Right cardiac atrium (tissue), 5 donors: ENCODE data around the gene CFAP54. TPM values are rescaled to one million over a fixed set of nuclear protein-coding genes. Genes with fewer than 3 reads are reported as not detected.
A peak's percentile ranks its signal among the peaks of the same experiment; 100 is the strongest.
"Not testable (repeated sequence)": the region's sequence is repeated elsewhere in the genome, so short reads cannot be mapped to it uniquely, and the experiment has no call there.

Experiments
- ATAC-seq, 2 donors: fragments of 200-7000 bp; cut with Tn5 transposase; one replicate each; pipeline versions ENCODE4 v1.8.0 to v1.9.1; 2020; ENCODE audit warnings: moderate library complexity in 2 of 2, mild to moderate bottlenecking in 1 of 2
- DNase-seq, 3 donors: peaks; one replicate each; pipeline ENCODE4 v3.0.0-alpha.2; 2020
- H3K27ac ChIP-seq: one replicate; pipeline ENCODE4 v1.5.1; 2013; ENCODE audit warnings: mild to moderate bottlenecking, low read length, control low read depth, moderate library complexity
- H3K27me3 ChIP-seq: one replicate; pipeline ENCODE4 v1.6.1; 2013; ENCODE audit not compliant: control insufficient read depth, insufficient read depth
- H3K4me1 ChIP-seq: one replicate; pipeline ENCODE4 v1.6.1; 2013; ENCODE audit warnings: low read length; ENCODE audit not compliant: control insufficient read depth, insufficient read depth
- H3K4me3 ChIP-seq: one replicate; pipeline ENCODE4 v1.5.1; 2013; ENCODE audit warnings: low read length, control low read depth
- H3K9me3 ChIP-seq: one replicate; pipeline ENCODE4 v1.6.1; 2013; ENCODE audit warnings: low read length; ENCODE audit not compliant: control insufficient read depth
- WGBS: extraction: QIAGEN DNeasy Blood & Tissue Kit; methylation state at CpG from one replicate; pipeline ENCODE4 v1.1.7; 2013; 5-methylcytosine and 5-hydroxymethylcytosine counted together
- intact Hi-C, 4 donors: fragments of 100-400 bp; cut with DNase I; formaldehyde crosslinking; loops; one replicate each; pipeline versions ENCODE4 v1.11.0 to v1.14.0; 2022 to 2023
- polyA plus RNA-seq: library from polyadenylated mRNA; stranded (reverse); fragments of 200-250 nt; gene quantifications from one replicate; pipeline ENCODE4 v1.2.3, GENCODE V29; 2013
- total RNA-seq, 4 donors: library from RNA; stranded (reverse); fragmentation: NEBNext Ultra II Directional; extraction: Animal tissue kit (Norgen Biotek cat#: 25700); gene quantifications; one replicate each; pipeline ENCODE4 v1.2.1, GENCODE V29; 2021
- donor health status: healthy with polysubstance abuse.
- donor health status: DM: no; HTN: yes; CAD: no.
- donor health status: DM: no; HTN: no; CAD: no.
- donor health status: DM: no; HTN: yes; CAD: no; lungs with severe emphysema.
- donor health status: DM: yes; HTN: yes; CAD: no.

CFAP54 gene
- total and polyA plus RNA-seq, 5 donors, result 0.14 to 0.42 (median 0.28) TPM

DNA sequence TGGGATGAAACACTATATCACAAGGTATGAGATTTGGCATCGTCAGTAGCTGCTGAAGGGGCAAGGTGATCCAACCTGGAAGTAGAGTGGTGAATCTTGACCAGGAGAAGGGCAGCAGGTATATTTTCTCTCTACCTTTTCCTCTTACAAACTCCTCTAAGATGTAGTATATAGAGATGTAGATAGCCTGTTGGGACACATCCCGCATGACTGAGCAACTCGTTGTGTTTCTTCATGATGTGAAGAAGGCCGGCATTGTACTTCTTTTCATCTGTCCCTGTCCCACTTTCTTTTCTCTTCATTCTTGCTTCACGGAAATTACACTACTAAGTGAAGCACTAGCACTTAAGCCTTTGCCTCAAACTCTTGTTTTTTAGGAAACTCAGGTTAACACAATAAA lies 7.3 kb upstream of the CFAP54 start:
- 96% methylated on average over 5 of the region's 5 CpGs for WGBS
- intact Hi-C loops, result no loop called here
- no peaks in the 10 kb centered on the region for H3K4me1 ChIP-seq
- H3K27me3 ChIP-seq, result no peaks in the 10 kb centered on the region
- DNase-seq (no peak), ATAC-seq (no peak)
- no peak overlapping the region for H3K27ac ChIP-seq
- no peak overlapping the region for H3K4me3 ChIP-seq
- H3K9me3 ChIP-seq, result no peaks in the 10 kb centered on the region

DNA sequence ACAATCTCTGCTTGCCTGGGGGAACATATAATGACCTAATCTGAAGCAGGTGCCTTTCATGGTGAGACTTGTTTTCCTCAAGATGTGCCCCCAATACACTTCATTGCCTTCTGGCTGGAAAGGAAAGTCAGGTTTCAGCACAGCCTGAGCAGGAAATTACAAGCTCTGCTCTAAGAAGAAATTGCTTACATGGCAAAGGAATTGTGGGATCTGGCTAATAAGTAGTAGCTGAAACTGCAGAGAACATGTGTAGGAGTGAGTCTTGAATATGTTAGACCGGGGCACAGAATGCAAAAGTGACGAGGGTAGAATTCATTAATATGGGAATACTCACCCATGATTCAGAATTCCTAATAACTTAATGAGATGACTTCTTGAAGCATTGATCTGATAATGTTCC lies 6.3 kb upstream of the CFAP54 start:
- intact Hi-C loops, result no loop called here
- H3K27me3 ChIP-seq, result no peaks in the 10 kb centered on the region
- DNase-seq (no peak), ATAC-seq (no peak)
- no peak overlapping the region for H3K27ac ChIP-seq
- H3K4me3 ChIP-seq, result no peak overlapping the region
- no peaks in the 10 kb centered on the region for H3K9me3 ChIP-seq
- no peaks in the 10 kb centered on the region for H3K4me1 ChIP-seq
- WGBS, result 85% methylated on average over 2 of the region's 2 CpGs

DNA sequence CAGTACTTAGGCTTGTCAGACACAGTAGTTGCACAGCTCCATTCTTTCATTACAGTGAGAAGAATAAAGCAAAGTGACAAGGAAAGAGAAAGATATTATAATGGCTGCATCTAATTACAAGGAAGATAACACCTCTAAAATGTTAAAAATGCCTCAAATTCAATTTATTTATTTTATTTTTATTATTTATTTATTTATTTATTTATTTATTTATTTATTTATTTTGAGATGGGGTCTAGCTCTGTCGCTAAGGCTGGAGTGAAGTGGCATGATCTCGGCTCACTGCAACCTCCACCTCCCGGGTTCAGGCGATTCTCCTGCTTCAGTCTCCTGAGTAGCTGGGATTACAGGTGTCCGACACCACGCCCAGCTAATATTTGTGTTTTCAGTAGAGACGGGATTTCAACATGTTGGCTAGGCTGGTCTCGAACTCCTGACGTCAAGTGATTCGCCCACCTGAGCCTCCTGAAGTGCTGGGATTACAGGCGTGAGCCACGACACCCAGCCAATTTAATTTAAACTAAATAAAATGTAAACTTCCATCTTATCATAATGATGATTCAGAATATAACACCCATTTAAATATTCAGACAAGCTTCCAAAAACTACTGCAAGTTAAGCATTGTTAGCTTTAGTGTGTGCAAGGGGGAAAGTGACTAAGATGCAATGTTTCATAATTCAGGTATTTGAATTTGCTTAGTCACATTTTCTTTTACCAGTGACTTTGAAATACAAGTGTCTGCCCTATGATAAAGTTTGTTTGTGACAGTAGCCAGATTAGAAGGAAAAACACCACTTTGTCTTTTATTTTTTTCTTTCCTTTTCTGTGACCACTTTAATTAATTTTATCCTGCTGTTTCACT lies 2.4 kb upstream of the CFAP54 start:
- H3K4me1 ChIP-seq, result no peaks in the 10 kb centered on the region
- no peak for ATAC-seq
- DNase-seq, result no peak
- no peaks in the 10 kb centered on the region for H3K9me3 ChIP-seq
- H3K4me3 ChIP-seq, result no peak overlapping the region
- 97% methylated on average over 12 of the region's 12 CpGs for WGBS
- intact Hi-C loops, result no loop called here
- no peak overlapping the region for H3K27ac ChIP-seq
- H3K27me3 ChIP-seq, result no peaks in the 10 kb centered on the region

DNA sequence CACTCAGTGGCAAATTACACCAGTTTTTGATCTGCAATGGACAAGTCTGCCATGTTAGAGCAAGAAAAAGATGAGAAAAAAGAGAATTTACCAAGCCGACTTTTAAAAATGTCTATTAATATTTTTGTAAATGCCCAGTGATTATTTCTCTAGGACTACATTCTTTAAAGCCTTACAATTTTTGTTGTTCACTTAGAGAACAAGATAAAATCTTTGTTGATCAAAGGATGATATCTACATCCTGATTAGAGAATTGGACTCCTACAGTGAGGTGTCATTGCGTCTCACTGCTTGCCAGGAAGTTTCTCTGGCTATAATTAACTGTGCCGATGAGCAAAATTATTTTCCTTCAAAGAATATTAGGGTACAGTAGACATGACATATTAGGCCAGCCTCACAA lies 1.7 kb upstream of the CFAP54 start:
- H3K27me3 ChIP-seq, result no peaks in the 10 kb centered on the region
- H3K27ac ChIP-seq, result no peak overlapping the region
- DNase-seq (no peak), ATAC-seq (no peak)
- 74% methylated on average over 3 of the region's 3 CpGs for WGBS
- no peak overlapping the region for H3K4me3 ChIP-seq
- no peaks in the 10 kb centered on the region for H3K9me3 ChIP-seq
- intact Hi-C loops, result no loop called here
- H3K4me1 ChIP-seq, result no peaks in the 10 kb centered on the region

DNA sequence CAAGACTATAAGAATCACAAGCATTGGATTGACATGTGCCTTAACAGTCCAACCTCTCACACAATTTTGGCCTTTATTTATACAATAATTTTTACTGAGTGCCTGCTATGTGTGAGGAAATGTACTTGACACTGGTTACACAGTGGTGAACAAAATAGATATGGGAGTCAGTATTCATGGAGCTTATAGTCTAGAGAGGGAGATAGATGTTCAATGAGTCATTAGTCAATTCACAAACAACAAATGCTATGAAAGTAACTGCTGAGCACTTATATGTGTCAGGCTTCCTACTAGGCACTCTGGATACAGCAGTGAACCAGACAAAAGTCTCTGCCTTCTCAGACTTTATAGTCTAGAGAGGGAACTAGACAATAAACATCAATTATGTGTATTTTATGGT lies 3.7 kb downstream of the CFAP54 start:
- Histone ChIP-seq H3K4me1 (no peaks in the 10 kb centered on the region), H3K27ac (no peak overlapping the region), H3K4me3 (no peak overlapping the region), H3K27me3 (no peaks in the 10 kb centered on the region), H3K9me3 (no peaks in the 10 kb centered on the region)
- intact Hi-C loops, result no loop called here
- ATAC-seq (no peak), DNase-seq (no peak)

DNA sequence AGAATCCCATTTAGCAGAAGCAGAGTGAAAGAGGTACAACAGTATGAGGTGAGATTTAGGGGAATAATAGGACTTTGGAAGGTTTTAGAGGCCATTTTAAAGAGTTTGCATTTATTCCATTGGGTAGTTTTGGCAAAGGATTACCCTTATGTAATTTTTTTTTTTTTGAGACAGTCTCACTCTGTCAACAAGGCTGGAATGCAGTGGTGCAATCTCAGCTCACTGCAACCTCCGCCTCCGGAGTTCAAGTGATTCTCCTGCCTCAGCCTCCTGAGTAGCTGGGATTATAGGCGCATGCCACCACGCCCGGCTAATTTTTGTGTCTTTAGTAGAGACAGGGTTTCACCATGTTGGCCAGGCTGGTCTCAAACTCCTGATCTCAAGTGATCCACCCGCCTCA lies 4.8 kb downstream of the CFAP54 start:
- H3K27me3 ChIP-seq, H3K4me3 ChIP-seq, intact Hi-C loops, H3K4me1 ChIP-seq, H3K27ac ChIP-seq, DNase-seq, ATAC-seq, H3K9me3 ChIP-seq: not testable (repeated sequence)
- WGBS, result 94% methylated on average over 6 of the region's 6 CpGs

DNA sequence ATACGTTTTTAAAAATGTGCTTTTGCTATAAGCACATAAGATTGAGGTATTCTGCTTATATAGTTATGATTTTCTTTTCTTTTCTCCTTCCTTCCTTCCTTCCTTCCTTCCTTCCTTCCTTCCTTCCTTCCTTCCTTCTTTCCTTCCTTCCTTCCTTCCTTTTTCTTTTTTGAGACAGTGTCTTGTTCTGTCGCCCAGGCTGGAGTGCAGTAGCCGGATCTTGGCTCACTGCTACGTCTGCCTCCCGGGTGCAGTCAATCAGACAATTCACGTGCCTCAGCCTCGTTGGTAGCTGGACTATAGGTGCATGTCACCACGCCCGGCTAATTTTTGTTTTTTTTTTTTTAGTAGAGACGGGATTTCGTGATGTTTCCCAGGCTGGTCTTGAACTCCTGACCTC lies 5.8 kb downstream of the CFAP54 start:
- no peak for DNase-seq
- Histone ChIP-seq H3K4me1 (no peaks in the 10 kb centered on the region), H3K4me3 (no peak overlapping the region), H3K9me3 (no peaks in the 10 kb centered on the region), H3K27me3 (no peaks in the 10 kb centered on the region), H3K27ac (no peak overlapping the region)
- 81% methylated on average over 11 of the region's 11 CpGs for WGBS
- intact Hi-C loops, result no loop called here
- no peak for ATAC-seq

DNA sequence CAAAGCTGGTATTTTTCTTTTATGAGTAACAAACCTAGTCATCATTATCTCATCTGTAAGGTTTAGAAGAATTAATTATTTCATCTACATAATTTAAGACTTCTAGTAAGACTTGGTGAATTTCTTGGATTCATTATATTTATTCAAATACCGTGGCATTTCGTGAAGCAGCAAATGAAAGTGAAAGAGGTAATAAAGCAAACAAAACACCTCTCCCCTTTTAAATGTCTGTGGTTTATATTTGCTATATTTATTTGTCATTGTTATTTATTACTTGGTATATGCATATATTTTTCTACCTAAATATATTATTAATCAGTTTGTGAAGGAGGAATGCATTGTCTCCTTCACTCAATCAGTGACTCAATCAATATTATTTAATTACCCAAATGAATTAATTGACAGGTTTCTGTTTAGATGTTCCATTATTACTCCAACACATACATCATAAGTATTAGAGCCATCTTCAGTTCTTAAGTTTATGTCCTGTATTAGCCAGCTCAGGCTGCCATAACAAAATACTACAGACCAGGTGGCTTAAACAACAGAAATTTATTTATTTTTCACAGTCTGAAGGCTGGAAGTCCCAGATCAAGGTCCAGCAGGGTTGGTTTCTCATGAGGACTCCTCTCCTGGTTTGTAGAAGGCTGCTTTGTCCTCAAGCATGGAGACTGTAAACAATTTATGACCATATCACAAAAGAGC lies 6.6 kb downstream of the CFAP54 start:
- Histone ChIP-seq H3K9me3 (no peaks in the 10 kb centered on the region), H3K27me3 (no peaks in the 10 kb centered on the region), H3K27ac (no peak overlapping the region), H3K4me1 (no peaks in the 10 kb centered on the region), H3K4me3 (no peak overlapping the region)
- intact Hi-C loops, result no loop called here
- ATAC-seq, result no peak
- WGBS, result 63% methylated on average over 2 of the region's 2 CpGs
- DNase-seq, result no peak

DNA sequence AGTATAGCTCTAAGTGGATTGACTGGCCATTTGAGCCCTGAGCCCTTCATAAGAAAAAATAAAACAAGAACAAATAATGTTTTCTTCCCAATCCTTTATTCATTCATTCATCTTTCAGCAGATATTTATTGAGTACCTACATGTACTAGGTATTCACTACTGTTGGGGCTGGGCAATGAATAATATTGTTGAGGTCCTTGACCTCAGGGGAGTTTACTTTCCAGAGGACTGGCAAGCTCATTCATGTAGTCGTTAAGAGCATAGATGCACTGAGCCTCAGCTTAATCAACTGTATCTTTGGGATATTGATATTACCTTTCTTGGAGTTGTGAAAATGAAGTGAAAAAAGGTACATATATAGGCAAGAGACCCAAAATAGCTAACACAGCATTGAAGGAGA lies 7.6 kb downstream of the CFAP54 start:
- H3K9me3 ChIP-seq, result no peaks in the 10 kb centered on the region
- 84% methylated on average over 1 of the region's 1 CpG for WGBS
- DNase-seq (no peak), ATAC-seq (no peak)
- intact Hi-C loops, result no loop called here
- H3K27me3 ChIP-seq, result no peaks in the 10 kb centered on the region
- no peak overlapping the region for H3K4me3 ChIP-seq
- H3K4me1 ChIP-seq, result peaks cover 2% of the 10 kb centered on the region
- H3K27ac ChIP-seq, result no peak overlapping the region

DNA sequence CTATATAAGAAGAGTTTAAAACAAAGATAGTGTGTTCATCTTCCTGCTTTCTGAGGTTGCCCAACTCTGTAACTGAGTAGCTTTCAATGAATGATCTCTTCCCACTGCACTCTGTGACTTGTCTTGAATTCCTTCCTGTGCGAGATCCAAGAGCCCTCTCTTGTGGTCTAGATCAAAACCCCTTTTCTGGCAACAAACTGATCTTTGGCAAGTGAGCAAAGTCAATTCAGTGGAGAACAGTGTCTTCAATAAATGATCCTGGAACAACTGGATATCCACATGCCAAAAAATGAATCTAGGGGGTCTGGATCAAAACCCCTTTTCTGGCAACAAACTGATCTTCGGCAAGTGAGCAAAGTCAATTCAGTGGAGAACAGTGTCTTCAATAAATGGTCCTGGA lies 8.5 kb downstream of the CFAP54 start:
- DNase-seq (no peak), ATAC-seq (no peak)
- no peaks in the 10 kb centered on the region for H3K9me3 ChIP-seq
- 86% methylated on average over 2 of the region's 2 CpGs for WGBS
- intact Hi-C loops, result no loop called here
- H3K27ac ChIP-seq, result no peak overlapping the region
- no peak overlapping the region for H3K4me3 ChIP-seq
- no peaks in the 10 kb centered on the region for H3K27me3 ChIP-seq
- H3K4me1 ChIP-seq, result peaks cover 2% of the 10 kb centered on the region

DNA sequence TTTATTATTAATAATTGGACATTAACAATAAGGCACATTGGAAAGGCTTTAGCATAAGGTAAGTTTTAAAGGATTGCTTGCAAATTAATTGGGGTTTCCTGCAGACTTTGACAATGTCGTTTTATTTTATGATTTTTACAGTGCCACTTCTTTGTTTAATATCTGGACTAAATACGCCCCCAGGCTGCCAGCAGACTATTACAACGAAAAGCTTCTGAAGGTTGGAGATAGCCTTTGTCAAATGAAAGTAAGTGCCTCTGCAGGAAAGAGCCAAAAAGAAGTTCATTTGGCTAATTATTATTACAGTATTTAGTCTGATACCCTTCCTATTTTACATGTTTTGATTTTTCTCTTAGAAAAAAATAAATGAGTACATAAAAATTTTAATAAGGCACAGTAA lies 11.3 kb downstream of the CFAP54 start:
- DNase-seq (no peak), ATAC-seq (peak in 1 of 2 donors; percentile 19)
- Histone ChIP-seq H3K4me1 (peaks cover 2% of the 10 kb centered on the region), H3K4me3 (no peak overlapping the region), H3K27ac (no peak overlapping the region), H3K27me3 (no peaks in the 10 kb centered on the region), H3K9me3 (no peaks in the 10 kb centered on the region)
- intact Hi-C loops, result loop anchor here in 2 of 4 donors (10.0 kb wide), 2 partner anchors 96 to 286 kb away; partner anchors contain the start of gene CDK17 (in 1 of the 2)
- 26% methylated on average over 3 of the region's 3 CpGs for WGBS
